ENCODE data around the gene CNTNAP2. TPM values are rescaled to one million over a fixed set of nuclear protein-coding genes. Genes with fewer than 3 reads are reported as not detected.

Gene CNTNAP2
- total and polyA plus RNA-seq, 11 donors: 0.01 to 2.6 (median 0.31) TPM; not detected in 3

GRCh38 chr7:147509035-147509501, 1392.5 kb downstream of the CNTNAP2 start:
- H3K27ac ChIP-seq: no peak overlapping the region
- no peaks in the 10 kb centered on the region for H3K36me3 ChIP-seq
- H3K9me3 ChIP-seq: no peaks in the 10 kb centered on the region
- no peak overlapping the region for H3K4me3 ChIP-seq
- 40 to 59% (median 53%) methylated on average over 3 of the region's 3 CpGs for WGBS, 4 donors
- no peak for ATAC-seq
- H3K27me3 ChIP-seq: no peaks in the 10 kb centered on the region
- no peak for TF ChIP-seq POLR2A (IDR thresholded peaks at IDR 0.05)
- TF ChIP-seq CTCF (IDR thresholded peaks at IDR 0.05): no peak
- no peaks in the 10 kb centered on the region for H3K4me1 ChIP-seq
- intact Hi-C loops (cut with DNase I): no loop called here
- no peak for DNase-seq

- no peaks in the 10 kb centered on the region for H3K36me3 ChIP-seq
- H3K4me1 ChIP-seq: no peaks in the 10 kb centered on the region
- no peak for DNase-seq
- no peaks in the 10 kb centered on the region for H3K27me3 ChIP-seq
- no peak for TF ChIP-seq POLR2A (IDR thresholded peaks at IDR 0.05)
- TF ChIP-seq CTCF (IDR thresholded peaks at IDR 0.05): no peak
- 69 to 73% (median 72%) methylated on average over 4 of the region's 4 CpGs for WGBS, 4 donors
- ATAC-seq: no peak
- no peak overlapping the region for H3K4me3 ChIP-seq
- H3K9me3 ChIP-seq: no peaks in the 10 kb centered on the region
- intact Hi-C loops (cut with DNase I): loop anchor here in 1 of 10 donors (10.0 kb wide), 1 partner anchor 65 kb away; no protein-coding TSS in a partner anchor
- H3K27ac ChIP-seq: no peak overlapping the region
Measured at GRCh38 chr7:147509541-147510200, 1393.1 kb downstream of the CNTNAP2 start.

GRCh38 chr7:147510201-147510542, 1393.6 kb downstream of the CNTNAP2 start:
- ATAC-seq: no peak
- DNase-seq: no peak
- no peaks in the 10 kb centered on the region for H3K9me3 ChIP-seq
- H3K27ac ChIP-seq: no peak overlapping the region
- no peak for TF ChIP-seq POLR2A (IDR thresholded peaks at IDR 0.05)
- H3K27me3 ChIP-seq: no peaks in the 10 kb centered on the region
- intact Hi-C loops (cut with DNase I): loop anchor here in 1 of 10 donors (10.0 kb wide), 1 partner anchor 65 kb away; no protein-coding TSS in a partner anchor
- no peak overlapping the region for H3K4me3 ChIP-seq
- no peaks in the 10 kb centered on the region for H3K36me3 ChIP-seq
- H3K4me1 ChIP-seq: no peaks in the 10 kb centered on the region

- no peak for TF ChIP-seq CTCF (IDR thresholded peaks at IDR 0.05)
- Histone ChIP-seq H3K27ac (no peak overlapping the region), H3K36me3 (no peaks in the 10 kb centered on the region), H3K27me3 (no peaks in the 10 kb centered on the region), H3K4me1 (no peaks in the 10 kb centered on the region), H3K9me3 (no peaks in the 10 kb centered on the region), H3K4me3 (no peak overlapping the region)
- 78 to 83% (median 80%) methylated on average over 4 of the region's 4 CpGs for WGBS, 4 donors
- intact Hi-C loops (cut with DNase I): loop anchor here in 1 of 10 donors (10.0 kb wide), 1 partner anchor 64 kb away; no protein-coding TSS in a partner anchor
- DNase-seq: no peak
- no peak for ATAC-seq
Measured at GRCh38 chr7:147510923-147511322, 1394.3 kb downstream of the CNTNAP2 start.

- ATAC-seq: no peak
- intact Hi-C loops (cut with DNase I): loop anchor here in 1 of 10 donors (10.0 kb wide), 1 partner anchor 61 kb away; no protein-coding TSS in a partner anchor
- no peak for DNase-seq
- TF ChIP-seq CTCF (IDR thresholded peaks at IDR 0.05): no peak
- no peak for TF ChIP-seq POLR2A (IDR thresholded peaks at IDR 0.05)
- Histone ChIP-seq H3K36me3 (no peaks in the 10 kb centered on the region), H3K9me3 (no peaks in the 10 kb centered on the region), H3K4me1 (no peaks in the 10 kb centered on the region), H3K4me3 (no peak overlapping the region), H3K27ac (no peak overlapping the region), H3K27me3 (no peaks in the 10 kb centered on the region)
- 51 to 67% (median 53%) methylated on average over 4 of the region's 4 CpGs for WGBS, 4 donors
Measured at GRCh38 chr7:147513451-147513850, 1396.8 kb downstream of the CNTNAP2 start.

All from heart left ventricle (tissue), 16 donors.